HCT116 (cell line): ENCODE results near the gene UTF1. TPM values are rescaled to one million over a fixed set of nuclear protein-coding genes. Genes with fewer than 3 reads are reported as not detected.
A peak's percentile ranks its signal among the peaks of the same experiment; 100 is the strongest.

Experiments
- ATAC-seq: fragments of 200-7000 bp; cut with Tn5 transposase; 2 replicates; pipeline ENCODE4 v1.9.1; 2020; ENCODE audit warnings: mild to moderate bottlenecking, moderate library complexity
- BruUV-seq: library from RNA; stranded (reverse); fragments of 400-500 nt; replicated peaks from 2 replicates; lab custom pipeline; 2021; lab: Mats Ljungman, UMichigan
- CTCF ChIA-PET: fragments of 300-600 bp; sonication (Branson Sonifier 250); formaldehyde crosslinking; loops from one replicate; lab custom pipeline; 2021; ENCODE audit warnings: antibody characterized with exemption; lab: Charles Lee
- POLR2A ChIA-PET: fragments of 300-600, 350-600 bp; sonication (Branson Sonifier 250); formaldehyde crosslinking; loops from one replicate; lab custom pipeline; 2021; ENCODE audit warnings: antibody characterized with exemption; lab: Charles Lee
- RAD21 ChIA-PET, 2 experiments: fragments of 300-600 bp; sonication (Branson Sonifier 250); formaldehyde crosslinking; loops; one replicate each; lab custom pipeline; 2023; ENCODE audit warnings: low total read pairs in 2 of 2; ENCODE audit not compliant: uncharacterized antibody in 2 of 2, unreplicated experiment in 2 of 2, low non-redundant PET in 1 of 2; lab: Charles Lee
- DNase-seq: peaks from one replicate; pipeline ENCODE4 v3.0.0-alpha.2; 2010; ENCODE audit warnings: low read depth, low spot score
- H2AFZ ChIP-seq: fragments of 200-600 bp; shearing (Covaris generic), sonication (generic); 2 replicates; pipeline ENCODE4 v1.6.1; 2017; ENCODE audit warnings: low read depth, mixed run types, mixed read lengths, antibody characterized with exemption, low read length; ENCODE audit not compliant: poor library complexity, severe bottlenecking
- H3K27ac ChIP-seq: 2 replicates; pipeline ENCODE4 v1.5.1; 2012; ENCODE audit warnings: low read depth, low read length
- H3K27me3 ChIP-seq: fragments of 200-600 bp; sonication (generic); 2 replicates; pipeline ENCODE4 v1.6.1; 2016; ENCODE audit warnings: mixed run types, low read length, mixed read lengths; ENCODE audit not compliant: insufficient read depth
- H3K36me3 ChIP-seq, 2 experiments: fragments of 200-500 bp in 1 of 2; fragments of 200-600 bp in 1 of 2; sonication (Bioruptor generic) in 1 of 2; sonication (generic) in 1 of 2; 2 replicates each; pipeline versions ENCODE4 v1.5.1 to v1.6.1; 2014 to 2016; ENCODE audit warnings: low read length in 2 of 2, inconsistent platforms in 1 of 2, mixed read lengths in 1 of 2, mixed run types in 1 of 2; ENCODE audit not compliant: insufficient read depth in 2 of 2, control insufficient read depth in 1 of 2
- H3K4me1 ChIP-seq, 2 experiments: fragments of 200-600 bp in 1 of 2; sonication (generic) in 1 of 2; 2 replicates each; pipeline versions ENCODE4 v1.5.1 to v1.6.1; 2012 to 2017; ENCODE audit warnings: low read length in 2 of 2, inconsistent platforms in 1 of 2, mild to moderate bottlenecking in 1 of 2, mixed read lengths in 1 of 2, mixed run types in 1 of 2, moderate library complexity in 1 of 2; ENCODE audit not compliant: insufficient read depth in 2 of 2, control insufficient read depth in 1 of 2
- H3K4me2 ChIP-seq: fragments of 200-600 bp; sonication (generic); 2 replicates; pipeline ENCODE4 v1.6.1; 2017; ENCODE audit warnings: mixed run types, low read length, mixed read lengths
- H3K4me3 ChIP-seq, 2 experiments: fragments of 200-600 bp in 1 of 2; sonication (generic) in 1 of 2; replicated peaks in 1 of 2; 2 replicates each; pipeline ENCODE4 v1.5.1; 2011 to 2016; ENCODE audit warnings: low read length in 2 of 2, control low read depth in 1 of 2, low read depth in 1 of 2, mild to moderate bottlenecking in 1 of 2, mixed read lengths in 1 of 2, mixed run types in 1 of 2
- H3K79me2 ChIP-seq: fragments of 200-600 bp; sonication (generic); 2 replicates; pipeline ENCODE4 v1.6.1; 2017; ENCODE audit warnings: mild to moderate bottlenecking, mixed run types, low read length, moderate library complexity, mixed read lengths; ENCODE audit not compliant: insufficient read depth
- H3K9ac ChIP-seq: fragments of 200-600 bp; sonication (generic); 2 replicates; pipeline ENCODE4 v1.6.1; 2016; ENCODE audit warnings: low read length, mixed read lengths
- H3K9me2 ChIP-seq: fragments of 200-600 bp; sonication (generic), shearing (Covaris generic); 2 replicates; pipeline ENCODE4 v1.6.1; 2017; ENCODE audit warnings: mixed run types, mild to moderate bottlenecking, moderate library complexity; ENCODE audit not compliant: insufficient read depth
- H3K9me3 ChIP-seq, 2 experiments: fragments of 200-500 bp in 1 of 2; fragments of 200-600 bp in 1 of 2; sonication (Bioruptor generic) in 1 of 2; sonication (generic) in 1 of 2; 2 replicates each; pipeline ENCODE4 v1.6.1; 2014 to 2017; ENCODE audit warnings: low read length in 2 of 2, mixed read lengths in 2 of 2, inconsistent platforms in 1 of 2, low read depth in 1 of 2, mild to moderate bottlenecking in 1 of 2, mixed run types in 1 of 2, moderate library complexity in 1 of 2; ENCODE audit not compliant: control insufficient read depth in 1 of 2, insufficient read depth in 1 of 2
- H4K20me1 ChIP-seq: fragments of 200-600 bp; sonication (generic), shearing (Covaris generic); 2 replicates; pipeline ENCODE4 v1.6.1; 2017; ENCODE audit warnings: mixed run types, mild to moderate bottlenecking, moderate library complexity; ENCODE audit not compliant: insufficient read depth
- ATF3 ChIP-seq: IDR thresholded peaks from 2 replicates; pipeline ENCODE4 v1.6.1; 2012
- CEBPB ChIP-seq: IDR thresholded peaks from 2 replicates; pipeline ENCODE4 v1.6.1; 2012; ENCODE audit warnings: low read depth
- CTCF ChIP-seq, 3 experiments: fragments of 200-600 bp in 1 of 3; sonication (generic) in 1 of 3; IDR thresholded peaks in 2 of 3; conservative IDR thresholded peaks in 1 of 3; 2 replicates each; pipeline ENCODE4 v1.5.1; 2012 to 2017; ENCODE audit warnings: low read depth in 2 of 3, low read length in 2 of 3, antibody characterized with exemption in 1 of 3, borderline replicate concordance in 1 of 3, control low read depth in 1 of 3, mild to moderate bottlenecking in 1 of 3, mixed read lengths in 1 of 3, mixed run types in 1 of 3, moderate library complexity in 1 of 3; ENCODE audit not compliant: insufficient read depth in 1 of 3
- EGR1 ChIP-seq: IDR thresholded peaks from 2 replicates; pipeline ENCODE4 v1.6.1; 2012; ENCODE audit warnings: low read depth
- ELF1 ChIP-seq: IDR thresholded peaks from 2 replicates; pipeline ENCODE4 v1.6.1; 2012; ENCODE audit warnings: low read depth, borderline replicate concordance
- EZH2 ChIP-seq: fragments of 200-600 bp; sonication (generic); IDR thresholded peaks from 2 replicates; pipeline ENCODE4 v1.6.1; 2017; ENCODE audit warnings: antibody characterized with exemption, mixed run types
- EZH2phosphoT487 ChIP-seq: fragments of 200-600 bp; IDR thresholded peaks from 2 replicates; pipeline ENCODE4 v1.6.1; 2018; ENCODE audit warnings: antibody characterized with exemption, borderline replicate concordance
- FOSL1 ChIP-seq: IDR thresholded peaks from 2 replicates; pipeline ENCODE4 v1.6.1; 2012; ENCODE audit warnings: low read depth
- JUND ChIP-seq: IDR thresholded peaks from 2 replicates; pipeline ENCODE4 v1.6.1; 2012
- POLR2AphosphoS5 ChIP-seq: IDR thresholded peaks from 2 replicates; pipeline ENCODE4 v1.6.1; 2011; ENCODE audit warnings: mild to moderate bottlenecking, low read depth, low read length, moderate library complexity
- RAD21 ChIP-seq: IDR thresholded peaks from 2 replicates; pipeline ENCODE4 v1.6.1; 2012; ENCODE audit warnings: low read depth, mild to moderate bottlenecking
- REST ChIP-seq: IDR thresholded peaks from 2 replicates; pipeline ENCODE4 v1.6.1; 2012; ENCODE audit warnings: low read depth
- SIN3A ChIP-seq: IDR thresholded peaks from 2 replicates; pipeline ENCODE4 v1.6.1; 2012; ENCODE audit warnings: low read depth
- SP1 ChIP-seq: IDR thresholded peaks from 2 replicates; pipeline ENCODE4 v1.6.1; 2012; ENCODE audit warnings: low read depth
- TCF7L2 ChIP-seq: IDR thresholded peaks from 2 replicates; pipeline ENCODE4 v1.7.0; 2011; ENCODE audit warnings: borderline replicate concordance, inconsistent platforms; ENCODE audit not compliant: insufficient read depth, insufficient read length; ENCODE audit errors: extremely low read depth
- YY1 ChIP-seq: IDR thresholded peaks from 2 replicates; pipeline ENCODE4 v1.6.1; 2011; ENCODE audit warnings: low read length, low read depth, moderate library complexity, mild to moderate bottlenecking; ENCODE audit not compliant: insufficient replicate concordance; ENCODE audit errors: extremely low read depth
- ZBTB33 ChIP-seq: IDR thresholded peaks from 2 replicates; pipeline ENCODE4 v1.6.1; 2011; ENCODE audit warnings: mild to moderate bottlenecking, low read length, moderate library complexity; ENCODE audit not compliant: insufficient replicate concordance; ENCODE audit errors: extremely low read depth
- ZFX ChIP-seq: fragments of 450-650 bp; IDR thresholded peaks from 2 replicates; pipeline ENCODE4 v1.6.1; 2017
- ZNF274 ChIP-seq: fragments of 200-500 bp; sonication (Bioruptor generic); IDR thresholded peaks from 2 replicates; pipeline ENCODE4 v1.6.1; 2014; ENCODE audit warnings: mild to moderate bottlenecking, low read depth, low read length, inconsistent platforms
- intact Hi-C: fragments of 100-400 bp; cut with micrococcal nuclease; formaldehyde crosslinking; loops from 2 replicates; pipeline ENCODE4 v1.10.0; 2022
- total RNA-seq: library from RNA; stranded (reverse); gene quantifications from one replicate; pipeline ENCODE4 v1.2.1, GENCODE V29; 2021; ENCODE audit not compliant: unreplicated experiment

UTF1 gene
- total RNA-seq, 1 experiment from 2014 or later = not detected

- Histone ChIP-seq H3K27ac (peak overlapping the region; percentile 92), H3K27me3 (no peaks in the 10 kb centered on the region), H3K9ac (peak overlapping the region; percentile 63), H3K79me2 (no peaks in the 10 kb centered on the region), H3K9me3 (no peaks in the 10 kb centered on the region), H3K36me3 (no peaks in the 10 kb centered on the region), H3K4me3 (peak overlapping the region; percentile 33 to 54), H3K4me2 (peak overlapping the region; percentile 74), H2AFZ (no peak overlapping the region), H3K4me1 (peaks cover 40 to 50% of the 10 kb centered on the region in 2 experiments), H3K9me2 (no peaks in the 10 kb centered on the region), H4K20me1 (no peaks in the 10 kb centered on the region)
- intact Hi-C loops = loop anchor here (2.0 to 10.0 kb wide), 3 partner anchors 113 to 353 kb away; partner anchors contain the start of gene CFAP46
- DNase-seq (no peak), ATAC-seq (peak; percentile 69)
- RAD21 ChIA-PET = no interaction called here
- POLR2A ChIA-PET = interaction anchor here (0.9 kb wide), 1 partner anchor 11 kb away, joined by 3 read pairs; no protein-coding TSS in a partner anchor
- CTCF ChIA-PET = interaction anchor here (1.1 to 1.9 kb wide), 2 partner anchors 112 to 114 kb away, joined by 4 to 5 read pairs; no protein-coding TSS in a partner anchor
- BruUV-seq = no TSS peak
- TF ChIP-seq ATF3 (no peak), EGR1 (peak; percentile 46; the same call in 1 of the 2 replicates), EZH2 (no peak), JUND (no peak), SP1 (peak; percentile 39; the same call in 1 of the 2 replicates), SIN3A (no peak), EZH2phosphoT487 (no peak), ZFX (no peak), RAD21 (peak; percentile 58), TCF7L2 (no peak), FOSL1 (no peak), CTCF (IDR thresholded peaks at IDR 0.05 in 2 of 3, conservative IDR thresholded peaks at IDR 0.05 in 1 of 3; ENCODE audit: borderline replicate concordance in 1 of 3, insufficient read depth in 1 of 3, low read depth in 2 of 3, low read length in 2 of 3) (peak; percentile 33 to 59 (median 34); a peak in 3 of 6 replicates), YY1 (no peak), REST (no peak), ZBTB33 (no peak), POLR2AphosphoS5 (no peak), ZNF274 (no peak), CEBPB (no peak), ELF1 (no peak)
These were observed 27.6 kb downstream of the UTF1 start for GRCh38 chr10:133257489-133258065.
